Stimulated activated CD4-positive, alpha-beta T cell treated with anti-CD3 and anti-CD28 coated beads, Interleukin-12 subunit alpha, Interleukin-12 subunit beta, amount 100 ng/mL, for 4 hours (primary cell): ENCODE measurements around the gene VWA5B2.
A peak's percentile ranks its signal among the peaks of the same experiment; 100 is the strongest.

Experiments used
- DNase-seq: peaks from one replicate; pipeline ENCODE4 v3.0.0-alpha.2; 2020

VWA5B2 gene

DNA sequence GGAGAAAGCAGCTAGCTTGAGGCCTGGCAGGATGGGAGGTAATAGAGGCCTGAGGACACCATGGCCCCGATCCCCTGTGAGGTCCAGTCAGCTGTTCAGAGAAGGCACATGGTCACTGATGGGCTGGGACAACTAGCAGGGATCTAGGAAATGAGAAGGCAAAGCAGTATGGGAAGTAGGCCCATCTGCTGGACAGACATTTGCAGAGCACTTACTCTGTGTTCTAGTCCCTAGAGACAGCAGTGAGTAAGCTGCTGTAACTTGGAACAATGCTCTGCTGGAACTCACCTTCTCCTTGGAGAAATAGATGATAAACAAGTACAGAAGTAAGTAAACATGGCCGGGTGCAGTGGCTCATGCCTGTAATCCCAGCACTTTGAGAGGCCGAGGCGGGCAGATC lies 53.6 kb downstream of the VWA5B2 start:
- no peak for DNase-seq

- no peak for DNase-seq
Observed at GRCh38 chr3:184283681-184284080, 54.3 kb downstream of the VWA5B2 start.

DNA sequence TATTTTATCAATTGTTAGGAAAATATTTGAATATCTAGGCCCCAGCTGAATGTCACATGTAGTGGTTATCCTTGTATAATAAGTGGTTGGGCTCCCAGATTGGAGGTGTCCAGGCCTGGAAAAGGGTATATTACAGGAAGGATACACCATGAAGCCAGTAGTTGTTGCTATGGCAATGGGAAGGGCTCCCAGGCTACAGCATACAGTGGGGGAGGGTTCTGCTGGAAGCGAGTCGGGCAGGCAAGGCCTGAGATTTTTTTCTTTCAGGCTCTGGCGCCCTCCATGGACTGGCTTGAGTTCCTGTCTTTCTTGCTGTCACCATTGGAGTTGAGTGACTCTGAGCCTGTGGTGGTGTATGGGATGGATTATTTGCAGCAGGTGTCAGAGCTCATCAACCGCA lies 55.3 kb downstream of the VWA5B2 start:
- DNase-seq: no peak

DNA sequence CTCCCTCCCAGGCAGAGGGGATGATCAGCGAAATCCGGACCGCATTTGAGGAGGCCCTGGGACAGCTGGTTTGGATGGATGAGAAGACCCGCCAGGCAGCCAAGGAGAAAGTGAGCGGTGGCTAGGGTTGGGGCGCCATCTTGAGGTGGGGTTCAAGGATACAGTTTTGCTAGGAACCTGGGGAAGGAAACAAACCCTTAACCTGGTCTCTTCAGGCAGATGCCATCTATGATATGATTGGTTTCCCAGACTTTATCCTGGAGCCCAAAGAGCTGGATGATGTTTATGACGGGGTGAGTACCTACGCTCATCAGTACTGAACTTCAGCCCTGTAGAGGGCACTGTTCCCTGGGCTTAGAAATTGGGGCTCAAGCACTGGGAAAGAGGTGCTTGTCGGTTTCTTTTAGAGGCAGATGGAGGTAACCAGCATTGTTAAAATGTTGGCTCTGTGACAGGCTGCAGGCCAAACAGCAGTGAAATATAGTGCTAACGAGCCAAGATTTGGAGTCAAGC lies 60.1 kb downstream of the VWA5B2 start:
- peak; percentile 63 for DNase-seq

DNA sequence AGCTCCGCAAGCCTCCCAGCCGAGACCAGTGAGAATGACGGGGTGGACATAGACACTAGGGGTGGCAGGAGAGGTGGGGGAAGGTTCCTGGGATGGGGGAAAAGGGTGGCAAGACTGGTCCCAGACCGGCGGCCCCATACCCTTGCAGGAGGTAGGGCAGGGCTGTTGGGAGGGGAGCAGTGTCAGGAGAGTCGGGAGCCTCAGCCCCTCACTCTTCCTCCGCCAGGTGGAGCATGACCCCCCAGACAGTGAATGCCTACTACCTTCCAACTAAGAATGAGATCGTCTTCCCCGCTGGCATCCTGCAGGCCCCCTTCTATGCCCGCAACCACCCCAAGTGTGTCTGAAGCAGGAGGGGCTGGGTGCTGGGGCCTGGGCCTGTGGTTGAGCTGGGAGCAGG lies 60.9 kb downstream of the VWA5B2 start:
- no peak for DNase-seq

DNA sequence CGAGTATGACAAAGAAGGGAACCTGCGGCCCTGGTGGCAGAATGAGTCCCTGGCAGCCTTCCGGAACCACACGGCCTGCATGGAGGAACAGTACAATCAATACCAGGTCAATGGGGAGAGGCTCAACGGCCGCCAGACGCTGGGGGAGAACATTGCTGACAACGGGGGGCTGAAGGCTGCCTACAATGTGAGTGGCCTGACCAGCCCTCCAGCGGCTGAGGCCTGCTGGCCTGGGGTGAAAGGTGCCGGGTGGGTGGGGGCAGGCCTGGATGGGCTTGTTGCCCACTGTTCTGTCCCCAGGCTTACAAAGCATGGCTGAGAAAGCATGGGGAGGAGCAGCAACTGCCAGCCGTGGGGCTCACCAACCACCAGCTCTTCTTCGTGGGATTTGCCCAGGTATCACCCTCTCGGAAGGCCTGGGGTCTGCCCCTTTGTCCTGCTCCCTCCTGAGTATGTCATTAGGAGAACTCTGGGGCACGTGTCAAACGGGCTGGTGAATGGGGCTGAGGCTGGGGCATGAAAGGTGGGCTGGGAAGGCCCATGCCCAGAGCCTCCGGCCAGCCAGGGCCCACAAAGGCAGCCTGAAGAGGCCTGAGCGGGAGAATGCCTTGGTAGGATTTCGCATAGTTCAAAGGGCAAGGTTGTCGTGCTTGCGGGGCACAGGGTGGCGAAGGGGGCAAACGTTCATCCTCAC lies 61.8 kb downstream of the VWA5B2 start:
- DNase-seq: no peak
